GM18505 (cell line): Measurements from ENCODE around the gene SF3A2.

Source experiments
- ATAC-seq: cut with Tn5 transposase; IDR thresholded peaks from one replicate; pipeline ENCODE4 v1.9.1; 2021; ENCODE audit not compliant: unreplicated experiment
- POLR2A ChIP-seq: IDR thresholded peaks from 4 replicates; pipeline ENCODE4 v1.6.1; 2011; ENCODE audit warnings: borderline replicate concordance; ENCODE audit not compliant: insufficient read depth, insufficient read length; ENCODE audit errors: extremely low read depth

The SF3A2 gene

DNA sequence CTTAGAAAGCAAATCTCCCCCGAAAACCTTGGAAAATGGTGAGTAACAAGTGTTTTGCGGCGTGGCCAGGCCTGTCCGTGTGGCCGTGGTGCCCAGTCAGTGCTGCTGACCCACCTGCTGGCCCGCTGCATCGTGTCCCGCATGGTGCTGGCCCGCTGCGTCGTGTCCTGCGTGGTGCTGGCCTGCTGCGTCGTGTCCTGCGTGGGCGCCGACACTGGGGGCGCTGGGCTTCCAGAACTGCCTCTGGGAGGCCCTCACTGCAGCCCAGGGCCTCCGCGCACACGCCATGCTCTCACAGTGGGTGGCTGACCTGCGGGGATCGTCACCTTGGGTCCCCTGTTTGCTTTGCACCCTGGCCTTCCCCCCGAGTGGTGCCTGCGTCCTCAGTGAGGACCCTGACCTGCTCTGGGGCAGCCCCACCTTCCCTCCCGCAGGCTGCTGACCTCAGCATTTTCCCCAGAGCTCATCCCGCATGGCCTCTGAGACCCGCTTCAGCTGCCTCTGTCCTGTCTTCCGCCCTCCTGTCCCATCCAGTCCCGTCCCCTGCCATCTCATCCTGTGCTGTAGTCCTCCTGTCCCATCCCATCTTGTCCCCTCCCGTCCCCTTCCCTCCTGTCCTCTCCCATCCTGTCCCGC is 11.1 kb upstream of the SF3A2 start:
- no peak for TF ChIP-seq POLR2A
- ATAC-seq = no peak

DNA sequence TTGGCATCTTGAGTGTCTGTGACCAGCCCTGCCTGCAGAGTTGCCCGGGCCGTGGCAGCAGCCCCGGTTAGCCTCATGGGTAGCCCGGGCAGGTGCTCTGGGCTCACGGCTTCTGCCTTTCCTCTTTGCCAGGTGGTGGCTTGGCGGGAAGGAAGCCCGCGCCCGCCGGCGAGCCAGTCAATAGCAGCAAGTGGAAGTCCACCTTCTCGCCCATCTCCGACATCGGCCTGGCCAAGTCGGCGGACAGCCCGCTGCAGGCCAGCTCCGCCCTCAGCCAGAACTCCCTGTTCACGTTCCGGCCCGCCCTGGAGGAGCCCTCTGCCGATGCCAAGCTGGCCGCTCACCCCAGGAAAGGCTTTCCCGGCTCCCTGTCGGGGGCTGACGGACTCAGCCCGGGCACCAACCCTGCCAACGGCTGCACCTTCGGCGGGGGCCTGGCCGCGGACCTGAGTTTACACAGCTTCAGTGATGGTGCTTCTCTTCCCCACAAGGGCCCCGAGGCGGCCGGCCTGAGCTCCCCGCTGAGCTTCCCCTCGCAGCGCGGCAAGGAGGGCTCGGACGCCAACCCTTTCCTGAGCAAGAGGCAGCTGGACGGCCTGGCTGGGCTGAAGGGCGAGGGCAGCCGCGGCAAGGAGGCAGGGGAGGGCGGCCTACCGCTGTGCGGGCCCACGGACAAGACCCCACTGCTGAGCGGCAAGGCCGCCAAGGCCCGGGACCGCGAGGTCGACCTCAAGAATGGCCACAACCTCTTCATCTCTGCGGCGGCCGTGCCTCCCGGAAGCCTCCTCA is 10.4 kb upstream of the SF3A2 start:
- ATAC-seq = no peak
- no peak for TF ChIP-seq POLR2A

DNA sequence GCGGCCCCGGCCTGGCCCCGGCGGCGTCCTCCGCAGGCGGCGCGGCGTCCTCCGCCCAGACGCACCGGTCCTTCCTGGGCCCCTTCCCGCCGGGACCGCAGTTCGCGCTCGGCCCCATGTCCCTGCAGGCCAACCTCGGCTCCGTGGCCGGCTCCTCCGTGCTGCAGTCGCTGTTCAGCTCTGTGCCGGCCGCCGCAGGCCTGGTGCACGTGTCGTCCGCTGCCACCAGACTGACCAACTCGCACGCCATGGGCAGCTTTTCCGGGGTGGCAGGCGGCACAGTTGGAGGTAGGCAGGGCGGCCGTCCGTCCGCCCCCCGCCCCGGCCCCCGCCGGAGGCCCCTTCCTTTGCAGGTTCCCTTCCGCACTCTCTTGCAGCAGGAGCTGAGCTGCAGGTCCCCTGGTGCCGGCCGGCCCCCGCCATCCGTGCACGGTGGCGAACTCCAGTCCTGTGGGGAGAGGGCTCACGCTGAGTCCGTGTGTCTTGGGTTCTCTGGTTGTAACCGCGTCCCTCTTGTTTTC is 9.7 kb upstream of the SF3A2 start:
- no peak for ATAC-seq

DNA sequence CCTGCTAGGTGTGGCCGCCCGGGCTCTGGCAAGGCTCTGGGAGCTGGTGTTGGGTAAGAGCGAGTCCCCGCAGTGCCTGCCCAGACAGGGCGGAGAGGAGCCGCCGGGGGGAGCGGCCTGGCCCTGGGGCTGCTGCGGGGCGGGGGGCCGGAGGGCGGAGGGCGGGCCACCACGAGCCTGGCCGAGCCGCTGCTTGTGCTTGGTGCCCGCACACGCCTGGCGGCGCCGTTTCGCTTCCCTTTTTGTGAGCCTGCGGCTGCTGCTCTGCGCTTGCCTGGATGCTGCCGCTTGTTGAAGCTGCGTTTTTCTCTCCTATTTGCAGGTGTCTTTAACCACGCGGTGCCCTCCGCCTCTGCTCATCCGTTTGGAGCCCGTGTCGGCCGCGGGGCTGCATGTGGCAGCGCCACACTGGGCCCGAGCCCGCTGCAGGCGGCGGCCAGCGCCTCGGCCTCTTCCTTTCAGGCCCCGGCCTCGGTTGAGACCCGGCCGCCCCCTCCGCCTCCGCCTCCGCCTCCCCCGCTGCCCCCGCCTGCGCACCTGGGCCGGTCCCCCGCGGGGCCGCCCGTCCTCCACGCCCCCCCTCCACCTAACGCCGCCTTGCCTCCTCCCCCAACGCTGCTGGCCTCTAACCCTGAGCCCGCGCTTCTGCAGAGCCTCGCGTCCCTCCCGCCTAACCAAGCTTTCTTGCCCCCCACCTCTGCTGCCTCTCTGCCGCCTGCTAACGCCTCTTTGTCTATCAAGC is 9.0 kb upstream of the SF3A2 start:
- no peak for ATAC-seq
- TF ChIP-seq POLR2A = peak; percentile 23

More for the DNA sequence above, 9.7 kb upstream of the SF3A2 start:
- no peak for TF ChIP-seq POLR2A

DNA sequence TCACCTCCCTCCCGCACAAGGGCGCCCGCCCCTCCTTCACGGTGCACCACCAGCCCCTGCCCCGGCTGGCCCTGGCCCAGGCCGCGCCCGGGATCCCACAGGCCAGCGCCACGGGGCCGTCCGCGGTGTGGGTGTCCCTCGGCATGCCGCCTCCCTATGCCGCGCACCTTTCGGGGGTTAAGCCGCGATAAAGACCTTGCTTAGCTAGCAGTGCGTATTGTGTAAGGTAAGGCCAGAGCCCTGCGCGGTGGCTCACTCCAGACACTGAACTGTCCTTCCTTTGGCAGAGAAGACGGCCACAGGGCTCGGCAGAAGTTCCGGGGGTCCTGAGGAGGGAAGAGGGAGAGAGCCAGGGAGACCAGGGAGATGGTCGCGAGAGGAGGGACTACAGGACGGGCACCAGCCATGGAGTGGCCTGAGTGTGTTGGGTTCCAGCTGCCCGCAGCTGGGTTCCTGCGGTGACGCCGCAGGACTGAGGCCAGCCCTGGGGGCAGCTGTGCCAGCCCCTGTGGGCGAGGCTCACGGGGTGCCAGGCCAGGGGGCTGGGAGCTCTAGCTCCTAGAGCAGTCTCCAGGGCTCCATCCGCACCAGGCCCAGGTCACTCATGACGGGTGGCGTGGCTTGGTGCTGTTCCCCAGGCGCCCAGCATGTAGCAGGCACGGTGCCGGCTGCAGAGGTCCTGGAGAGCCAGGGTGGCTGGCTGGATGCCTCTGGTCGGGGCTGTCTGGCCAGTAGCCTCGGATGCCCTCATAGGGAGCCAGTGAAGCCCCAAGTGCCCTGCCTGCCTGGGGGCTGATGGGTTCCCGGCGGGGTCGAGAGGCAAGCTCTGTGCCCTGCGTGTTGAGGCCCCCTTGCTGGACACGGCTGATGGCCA is 8.2 kb upstream of the SF3A2 start:
- no peak for TF ChIP-seq POLR2A
- no peak for ATAC-seq

DNA sequence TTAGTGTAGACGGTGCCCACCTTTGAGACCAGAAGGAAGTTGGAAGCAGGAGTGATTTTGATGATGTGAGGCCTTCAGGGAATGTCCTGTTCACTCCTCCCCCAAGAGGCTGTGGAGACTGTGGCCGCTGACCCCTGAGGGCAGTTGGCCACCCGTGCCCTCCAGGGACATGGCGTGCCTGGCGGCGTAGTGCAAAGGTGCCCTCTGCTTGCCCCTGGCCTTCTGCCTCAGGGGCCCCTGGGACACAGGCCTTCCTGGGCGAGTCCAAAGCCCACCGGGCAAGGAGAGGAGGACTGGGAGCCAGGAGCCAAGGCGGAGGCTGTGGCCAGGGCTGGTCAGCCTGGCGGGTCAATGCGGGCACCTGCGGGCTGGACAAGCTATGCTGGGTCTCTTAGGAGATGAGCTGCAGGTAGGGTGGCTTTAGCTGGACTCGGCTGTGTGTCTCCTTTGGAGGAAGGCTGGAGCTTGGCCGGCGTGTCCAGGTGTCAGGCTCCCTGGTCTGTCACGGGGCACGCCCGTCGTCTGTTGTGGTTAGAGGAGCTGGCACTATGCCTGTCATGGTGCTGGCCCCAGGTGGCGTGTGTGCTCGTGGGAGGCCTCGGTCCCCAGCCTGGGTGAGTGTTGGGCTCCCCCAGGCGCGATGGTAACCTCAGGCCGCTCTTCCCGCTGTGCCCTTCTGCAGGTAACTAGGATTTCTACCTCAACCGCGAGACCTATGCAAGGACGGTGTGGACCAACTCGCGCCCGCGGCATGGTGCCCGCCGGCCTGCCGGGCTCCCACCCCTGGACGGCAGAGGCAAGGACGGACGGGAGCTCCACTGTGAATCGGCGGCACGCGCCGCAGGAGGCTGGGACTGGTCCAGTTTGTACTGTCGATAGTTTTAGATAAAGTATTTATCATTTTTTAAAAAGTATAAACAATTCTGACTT is 7.3 kb upstream of the SF3A2 start:
- TF ChIP-seq POLR2A = no peak
- ATAC-seq = no peak

DNA sequence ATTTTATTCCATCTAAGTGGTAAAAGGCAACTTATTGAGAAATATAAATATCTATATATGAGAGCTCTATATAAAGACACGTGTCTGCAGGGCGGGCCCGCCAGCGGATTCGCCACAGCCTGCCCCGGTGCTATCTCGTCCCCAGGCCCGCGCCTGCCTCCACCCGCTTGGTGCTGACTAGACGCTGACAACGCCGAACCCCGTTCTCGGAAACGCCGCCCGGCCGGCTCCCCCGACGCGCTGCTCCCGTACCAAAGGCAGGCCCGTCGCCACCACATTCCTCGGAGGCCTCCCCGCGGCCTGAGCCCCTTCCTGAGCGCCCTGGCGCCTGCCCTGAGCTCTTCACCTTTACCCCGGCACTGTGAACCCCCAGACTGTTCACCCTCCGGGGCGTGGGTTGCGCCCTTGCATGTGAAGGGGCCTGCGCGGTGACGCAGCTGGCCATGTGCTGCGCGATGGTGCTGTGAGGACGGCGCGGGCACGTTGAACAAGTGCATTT is 6.5 kb upstream of the SF3A2 start:
- TF ChIP-seq POLR2A = no peak

DNA sequence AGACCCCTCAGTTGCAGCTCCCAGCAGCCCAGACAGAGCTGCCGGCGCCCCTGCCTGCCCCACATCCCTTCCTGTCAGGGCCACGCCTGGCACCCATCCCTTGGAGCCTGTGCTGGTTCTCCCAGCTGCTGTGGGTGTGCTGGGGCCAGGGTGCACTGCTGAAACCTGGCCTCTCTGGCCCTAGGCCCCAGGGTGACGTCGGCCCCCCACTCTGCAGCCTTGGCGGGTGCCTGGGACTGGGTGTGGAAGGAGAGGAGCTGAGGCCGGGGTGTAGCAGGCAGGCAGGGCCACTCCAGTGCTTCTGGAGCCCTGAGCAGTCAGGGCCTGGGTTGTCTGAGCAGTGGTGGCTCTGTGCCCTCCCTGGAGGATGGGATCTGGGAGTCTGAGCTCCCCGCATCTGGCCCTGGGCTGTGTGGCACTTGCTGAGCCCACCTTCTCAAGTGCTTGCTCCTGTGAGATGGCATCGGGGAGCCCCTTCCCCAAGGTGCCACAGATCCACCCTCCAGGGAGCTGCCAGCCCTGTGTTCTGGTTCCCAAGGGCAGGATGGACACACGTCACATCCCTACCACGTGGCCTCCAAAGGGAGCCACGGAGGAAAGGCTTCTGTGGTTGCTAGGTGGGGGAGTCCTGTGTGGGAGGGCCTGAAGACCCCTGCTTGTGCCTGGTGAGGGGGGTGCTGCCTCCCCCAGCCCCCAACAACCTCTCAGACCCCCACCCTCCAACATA is 5.7 kb upstream of the SF3A2 start:
- no peak for TF ChIP-seq POLR2A
- no peak for ATAC-seq

More for the DNA sequence above, 6.5 kb upstream of the SF3A2 start:
- ATAC-seq = no peak

DNA sequence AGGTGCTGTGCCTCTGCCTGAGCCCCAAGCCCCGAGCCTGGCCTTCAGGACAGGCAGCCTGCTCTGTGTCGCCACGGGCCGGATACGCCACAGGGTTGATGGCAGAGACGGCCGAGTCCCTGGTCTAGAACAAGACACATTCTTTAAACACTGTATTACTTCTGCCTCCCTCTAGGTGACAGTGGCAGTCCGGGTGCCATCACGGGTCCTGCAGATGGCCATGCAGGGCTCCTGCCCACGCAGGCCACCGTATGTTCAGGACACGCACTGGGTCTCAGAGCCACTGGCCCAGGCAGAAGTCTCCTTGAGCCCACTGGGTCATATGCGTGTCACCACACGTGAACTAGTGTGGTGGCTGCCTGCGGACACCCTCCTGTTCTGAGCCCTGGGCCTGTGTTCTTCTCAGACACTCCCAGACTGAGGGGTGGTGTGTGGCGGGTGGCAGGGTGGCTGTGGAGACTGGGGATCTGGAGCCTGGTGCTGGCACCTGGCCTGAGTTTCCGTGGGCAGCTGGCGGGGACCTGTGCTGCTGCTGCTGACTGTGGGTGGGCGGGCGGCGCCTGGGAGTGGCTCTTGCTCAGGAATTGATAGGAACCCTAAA is 4.9 kb upstream of the SF3A2 start:
- ATAC-seq = no peak

DNA sequence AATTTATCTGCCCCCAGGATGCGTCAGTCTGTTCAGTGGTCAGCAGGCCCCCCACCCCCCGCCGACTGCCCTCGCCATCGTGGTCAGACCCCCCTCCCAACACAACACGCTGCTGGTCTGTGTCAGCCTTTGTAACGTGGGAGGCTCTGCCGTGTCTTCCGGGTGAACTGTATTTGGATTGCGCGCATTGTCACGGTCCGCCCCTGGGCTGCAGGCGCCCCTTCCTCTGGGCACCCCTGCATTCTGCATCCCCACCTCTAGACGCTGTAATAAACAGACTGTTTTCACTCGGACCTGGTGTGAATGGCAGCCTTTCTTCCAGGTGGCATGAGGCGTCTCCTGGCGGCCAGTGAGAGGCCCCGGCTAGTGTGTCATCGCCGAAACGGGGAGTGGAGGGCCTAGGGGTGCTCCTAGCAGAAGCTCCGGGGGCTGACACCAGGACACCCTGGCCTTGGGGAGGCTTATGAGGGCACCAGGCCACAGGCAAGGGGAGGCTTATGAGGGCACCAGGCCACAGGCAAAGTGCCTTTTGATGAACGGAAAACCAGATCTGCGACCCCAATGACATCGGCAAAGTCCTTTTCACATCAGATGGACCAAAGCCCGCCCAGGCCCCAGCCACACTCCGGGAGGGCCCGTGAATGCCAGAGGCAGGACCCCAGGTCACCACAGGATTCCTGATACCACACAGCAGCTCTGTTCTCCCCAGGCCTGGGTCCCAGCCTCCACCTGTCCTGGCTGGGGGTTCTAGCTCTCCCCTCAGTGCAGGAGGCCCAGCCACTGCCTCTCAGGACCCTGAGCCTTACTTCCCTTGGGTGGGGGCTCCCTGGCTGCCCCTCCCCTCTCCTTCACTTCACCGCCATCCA is 4.1 kb upstream of the SF3A2 start:
- no peak for ATAC-seq
- TF ChIP-seq POLR2A = peak; percentile 13

More for the DNA sequence above, 4.9 kb upstream of the SF3A2 start:
- peak; percentile 52 for TF ChIP-seq POLR2A
